WERI-Rb-1 (cell line): Measurements from ENCODE around the gene KLK7.
"Not testable (repeated sequence)": the region's sequence is repeated elsewhere in the genome, so short reads cannot be mapped to it uniquely, and the experiment has no call there.

ENCODE experiments used
- DNase-seq: peaks from one replicate; pipeline ENCODE4 v3.0.0-alpha.2; 2020
- H3K27ac ChIP-seq: fragments of 250-450 bp; sonication (Bioruptor Pico); 2 replicates; pipeline ENCODE4 v1.5.1; 2020; ENCODE audit warnings: mild to moderate bottlenecking, moderate library complexity
- H3K27me3 ChIP-seq: fragments of 250-450 bp; sonication (Bioruptor Pico); 2 replicates; pipeline ENCODE4 v1.5.1; 2021; ENCODE audit warnings: mild to moderate bottlenecking, low read depth, moderate library complexity; ENCODE audit not compliant: insufficient read depth, severe bottlenecking
- H3K36me3 ChIP-seq: fragments of 250-450 bp; sonication (Bioruptor Pico); 2 replicates; pipeline ENCODE4 v1.5.1; 2020; ENCODE audit warnings: mild to moderate bottlenecking, moderate library complexity
- H3K4me3 ChIP-seq: 2 replicates; pipeline ENCODE4 v1.5.1; 2011; ENCODE audit warnings: low read depth, mild to moderate bottlenecking, control low read depth, low read length
- H3K9me3 ChIP-seq: fragments of 250-450 bp; sonication (Bioruptor Pico); 2 replicates; pipeline ENCODE4 v1.5.1; 2021; ENCODE audit warnings: mild to moderate bottlenecking, moderate library complexity; ENCODE audit not compliant: severe bottlenecking
- CTCF ChIP-seq: IDR thresholded peaks from 2 replicates; pipeline ENCODE4 v1.5.1; 2011; ENCODE audit warnings: low read depth, mild to moderate bottlenecking, control low read depth, inconsistent platforms, low read length

The KLK7 gene

GRCh38 chr19:50974702-50975556, 8.8 kb downstream of the KLK7 start:
- H3K36me3 ChIP-seq: no peaks in the 10 kb centered on the region
- TF ChIP-seq CTCF: no peak
- H3K27me3 ChIP-seq: peaks cover 79% of the 10 kb centered on the region
- no peak overlapping the region for H3K27ac ChIP-seq
- no peak overlapping the region for H3K4me3 ChIP-seq
- no peak for DNase-seq
- peaks cover 2% of the 10 kb centered on the region for H3K9me3 ChIP-seq

GRCh38 chr19:50972795-50973376, 10.8 kb downstream of the KLK7 start:
- Histone ChIP-seq H3K27ac (no peak overlapping the region), H3K36me3 (no peaks in the 10 kb centered on the region), H3K9me3 (peaks cover 2% of the 10 kb centered on the region), H3K4me3 (no peak overlapping the region), H3K27me3 (peaks cover 80% of the 10 kb centered on the region)
- no peak for DNase-seq
- TF ChIP-seq CTCF: no peak

- not testable (repeated sequence) for H3K4me3 ChIP-seq, DNase-seq, H3K36me3 ChIP-seq, H3K9me3 ChIP-seq, H3K27ac ChIP-seq
- H3K27me3 ChIP-seq: peaks cover 86% of the 10 kb centered on the region
These were observed 13.9 kb downstream of the KLK7 start for GRCh38 chr19:50969810-50970209.

- H3K9me3 ChIP-seq: no peaks in the 10 kb centered on the region
- peaks cover 89% of the 10 kb centered on the region for H3K27me3 ChIP-seq
- no peak for TF ChIP-seq CTCF
- DNase-seq: no peak
- H3K36me3 ChIP-seq: no peaks in the 10 kb centered on the region
- no peak within 1 kb of the TSS for H3K27ac ChIP-seq
- H3K4me3 ChIP-seq: no peak within 1 kb of the TSS
These were observed 14.3 kb downstream of the KLK7 start, which contains the start of gene KLK6 for GRCh38 chr19:50969413-50969760. TSS of gene KLK6 (minus strand) at chr19:50969591. CDS start at chr19:50968104, 1,487 bp downstream.

- Histone ChIP-seq H3K27me3 (peaks cover 89% of the 10 kb centered on the region), H3K36me3 (no peaks in the 10 kb centered on the region), H3K4me3 (no peak overlapping the region), H3K9me3 (no peaks in the 10 kb centered on the region), H3K27ac (no peak overlapping the region)
- no peak for TF ChIP-seq CTCF
- DNase-seq: no peak
These were observed 14.9 kb downstream of the KLK7 start for GRCh38 chr19:50968716-50969412.

- TF ChIP-seq CTCF: no peak
- Histone ChIP-seq H3K27ac (no peak overlapping the region), H3K4me3 (no peak overlapping the region), H3K27me3 (peaks cover 84% of the 10 kb centered on the region), H3K9me3 (no peaks in the 10 kb centered on the region), H3K36me3 (no peaks in the 10 kb centered on the region)
- DNase-seq: no peak
These were observed 15.6 kb downstream of the KLK7 start for GRCh38 chr19:50967929-50968715.
